Endothelial cell of umbilical vein (primary cell): ENCODE results near the gene LRFN5. TPM values are rescaled to one million over a fixed set of nuclear protein-coding genes. Genes with fewer than 3 reads are reported as not detected.

ENCODE experiments used
- BruUV-seq: library from RNA; stranded (reverse); fragments of 400-500 nt; replicated peaks from 2 replicates; lab custom pipeline; 2021; lab: Mats Ljungman, UMichigan
- CTCF ChIA-PET: fragments of 300-600, 350-600 bp; sonication (Branson Sonifier 250); formaldehyde crosslinking; loops from one replicate; lab custom pipeline; 2021; ENCODE audit warnings: antibody characterized with exemption, inconsistent platforms; lab: Charles Lee
- POLR2A ChIA-PET: fragments of 300-600, 350-600 bp; sonication (Branson Sonifier 250); formaldehyde crosslinking; loops from one replicate; lab custom pipeline; 2021; ENCODE audit warnings: antibody characterized with exemption, inconsistent platforms; lab: Charles Lee
- DNase-seq: peaks from one replicate; pipeline ENCODE4 v3.0.0-alpha.2; 2011; ENCODE audit warnings: low read depth, low spot score
- FAIRE-seq: peaks from 2 replicates; lab custom pipeline; 2011; peaks lifted over from hg19 to GRCh38; lab: Jason Lieb, UNC
- H2AFZ ChIP-seq: 2 replicates; pipeline ENCODE4 v1.6.0; 2012; ENCODE audit warnings: low read depth, low read length, control low read depth, inconsistent platforms
- H3K27ac ChIP-seq: 2 replicates; pipeline ENCODE4 v1.5.1; 2011; ENCODE audit warnings: low read depth, mild to moderate bottlenecking, control low read depth, low read length, moderate library complexity; ENCODE audit not compliant: insufficient read depth
- H3K27me3 ChIP-seq, 2 experiments: 2 replicates each; pipeline versions ENCODE4 v1.6.0 to v1.6.1; 2011; ENCODE audit warnings: low read length in 2 of 2, mixed read lengths in 1 of 2; ENCODE audit not compliant: control insufficient read depth in 2 of 2, insufficient read depth in 2 of 2
- H3K36me3 ChIP-seq, 2 experiments: 2 replicates in 1 of 2; 3 replicates in 1 of 2; pipeline ENCODE4 v1.5.1; 2011; ENCODE audit warnings: low read length in 2 of 2, mild to moderate bottlenecking in 1 of 2, moderate library complexity in 1 of 2; ENCODE audit not compliant: control insufficient read depth in 2 of 2, insufficient read depth in 2 of 2; ENCODE audit errors: extremely low read depth in 1 of 2
- H3K4me1 ChIP-seq: 3 replicates; pipeline ENCODE4 v1.5.1; 2011; ENCODE audit warnings: mild to moderate bottlenecking, low read length; ENCODE audit not compliant: control insufficient read depth, insufficient read depth; ENCODE audit errors: extremely low read depth
- H3K4me2 ChIP-seq: 2 replicates; pipeline ENCODE4 v1.6.1; 2011; ENCODE audit warnings: low read length, control low read depth, mixed read lengths; ENCODE audit not compliant: insufficient read depth
- H3K4me3 ChIP-seq, 3 experiments: fragments of 200-600 bp in 1 of 3; sonication (generic), shearing (Covaris generic) in 1 of 3; replicated peaks in 1 of 3; 2 replicates each; pipeline ENCODE4 v1.5.1; 2011 to 2016; ENCODE audit warnings: control low read depth in 3 of 3, low read length in 3 of 3, mild to moderate bottlenecking in 2 of 3, inconsistent platforms in 1 of 3, low read depth in 1 of 3, moderate library complexity in 1 of 3; ENCODE audit not compliant: insufficient read depth in 1 of 3
- H3K79me2 ChIP-seq: 2 replicates; pipeline ENCODE4 v1.6.0; 2012; ENCODE audit warnings: low read length, inconsistent platforms; ENCODE audit not compliant: control insufficient read depth, insufficient read depth
- H3K9ac ChIP-seq: replicated peaks from 2 replicates; pipeline ENCODE3; 2011; ENCODE audit warnings: low read length, control low read depth; ENCODE audit not compliant: insufficient read depth; ENCODE audit errors: extremely low read depth
- H3K9me1 ChIP-seq: replicated peaks from 3 replicates; pipeline ENCODE4 v1.6.0; 2011; ENCODE audit warnings: mild to moderate bottlenecking, low read length; ENCODE audit not compliant: control insufficient read depth, insufficient read depth; ENCODE audit errors: extremely low read depth
- H3K9me3 ChIP-seq: replicated peaks from 2 replicates; pipeline ENCODE4 v1.5.1; 2012; ENCODE audit warnings: low read length, inconsistent platforms; ENCODE audit not compliant: control insufficient read depth, insufficient read depth
- H4K20me1 ChIP-seq: replicated peaks from 2 replicates; pipeline ENCODE3; 2011; ENCODE audit warnings: mild to moderate bottlenecking, low read length; ENCODE audit not compliant: control insufficient read depth, insufficient read depth; ENCODE audit errors: extremely low read depth
- FOS ChIP-seq: IDR thresholded peaks from 2 replicates; pipeline ENCODE4 v1.6.1; 2011; ENCODE audit warnings: mild to moderate bottlenecking, low read length, moderate library complexity, borderline replicate concordance; ENCODE audit not compliant: insufficient read depth
- GATA2 ChIP-seq: IDR thresholded peaks from 2 replicates; pipeline ENCODE4 v1.7.0; 2011; ENCODE audit warnings: low read depth, mild to moderate bottlenecking, moderate library complexity, mixed read lengths, low read length; ENCODE audit not compliant: insufficient read length, insufficient read depth
- JUN ChIP-seq: IDR thresholded peaks from 2 replicates; pipeline ENCODE4 v1.6.1; 2011; ENCODE audit warnings: borderline replicate concordance, low read depth; ENCODE audit not compliant: insufficient read length, insufficient read depth
- POLR2AphosphoS5 ChIP-seq: IDR thresholded peaks from 2 replicates; pipeline ENCODE4 v1.6.1; 2012; ENCODE audit warnings: low read depth, mild to moderate bottlenecking, control low read depth, low read length, moderate library complexity; ENCODE audit not compliant: insufficient read depth
- dilution Hi-C: fragments of 300-500 bp; cut with MboI; formaldehyde crosslinking; loops from one replicate; pipeline ENCODE4 v1.15.0; 2019; ENCODE audit warnings: low sequenced_read_pairs; ENCODE audit not compliant: extremely low pct_ligation_motif_present
- intact Hi-C: fragments of 100-400 bp; cut with micrococcal nuclease; formaldehyde crosslinking; loops from one replicate; pipeline ENCODE4 v1.10.0; 2022
- polyA plus RNA-seq, 4 experiments: library from polyadenylated mRNA; depleted of rRNA in 3 of 4; stranded (reverse) in 3 of 4; unstranded in 1 of 4; fragments of >200 nt; gene quantifications; 2 replicates each; pipeline versions ENCODE4 v1.2.1 to v1.2.3, GENCODE V29; 2011 to 2012; ENCODE audit warnings: missing spikeins in 1 of 4
- total RNA-seq: library from RNA; stranded (reverse); gene quantifications from 2 replicates; pipeline ENCODE4 v1.2.3, GENCODE V29; 2021
- TF ChIP-seq, protein P1 (sequence below): IDR thresholded peaks from 2 replicates; pipeline ENCODE4 v1.6.1; 2011; ENCODE audit not compliant: insufficient read depth, insufficient read length
- TF ChIP-seq, protein P2 (sequence below), 2 donors: IDR thresholded peaks; 1 replicate in 1 of 2; 2 replicates in 1 of 2; pipeline ENCODE4 v1.5.1; 2011; ENCODE audit warnings: low read length in 2 of 2, mild to moderate bottlenecking in 2 of 2, moderate library complexity in 2 of 2, control low read depth in 1 of 2, inconsistent platforms in 1 of 2, low read depth in 1 of 2; ENCODE audit not compliant: insufficient read depth in 1 of 2; ENCODE audit errors: extremely low read depth in 1 of 2

Gene LRFN5
- total and polyA plus RNA-seq, 2 donors (not counting 3 experiments of a cell fraction or from before 2014, with no cell fraction given), result not detected

DNA sequence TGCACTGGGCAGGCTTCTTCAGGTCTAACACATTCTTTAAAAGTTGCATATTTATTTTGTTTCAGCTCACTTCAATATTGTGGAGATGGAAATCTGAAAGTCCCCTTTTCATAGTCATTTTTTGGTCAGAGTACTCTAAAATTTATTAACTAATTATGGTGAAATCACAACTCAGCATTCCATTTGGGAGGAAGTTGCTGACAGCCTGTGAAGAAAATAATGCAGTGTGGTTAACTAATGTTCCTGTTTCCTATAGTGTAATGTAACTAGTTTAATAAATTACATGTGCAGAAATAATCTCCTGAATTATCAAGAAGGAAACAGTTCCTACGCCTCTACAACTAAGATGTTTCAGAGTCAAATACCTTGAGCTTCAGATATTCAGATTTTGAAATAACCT lies 17.1 kb downstream of the LRFN5 start:
- H3K9me3 ChIP-seq, result no peaks in the 10 kb centered on the region
- no peak overlapping the region for H3K27ac ChIP-seq
- no peaks in the 10 kb centered on the region for H3K36me3 ChIP-seq
- CTCF ChIA-PET, result interaction anchor here (3.3 kb wide), 1 partner anchor 23 kb away, joined by 11 read pairs; no protein-coding TSS in a partner anchor
- no peaks in the 10 kb centered on the region for H3K27me3 ChIP-seq
- H4K20me1 ChIP-seq, result no peaks in the 10 kb centered on the region
- H3K4me1 ChIP-seq, result no peaks in the 10 kb centered on the region
- H3K79me2 ChIP-seq, result no peaks in the 10 kb centered on the region
- no peak overlapping the region for H2AFZ ChIP-seq
- no peak for FAIRE-seq
- H3K9me1 ChIP-seq, result no peaks in the 10 kb centered on the region
- intact Hi-C loops, result no loop called here
- dilution Hi-C loops, result no loop called here
- POLR2A ChIA-PET, result no interaction called here
- no peak for DNase-seq
- BruUV-seq, result no TSS peak
- no peak overlapping the region for H3K4me3 ChIP-seq
- H3K4me2 ChIP-seq, result no peak overlapping the region
- TF ChIP-seq POLR2AphosphoS5 (no peak), GATA2 (no peak), FOS (no peak), JUN (no peak)
- TF ChIP-seq, protein P1, sequence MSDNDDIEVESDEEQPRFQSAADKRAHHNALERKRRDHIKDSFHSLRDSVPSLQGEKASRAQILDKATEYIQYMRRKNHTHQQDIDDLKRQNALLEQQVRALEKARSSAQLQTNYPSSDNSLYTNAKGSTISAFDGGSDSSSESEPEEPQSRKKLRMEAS, result no peak
- TF ChIP-seq, protein P2, sequence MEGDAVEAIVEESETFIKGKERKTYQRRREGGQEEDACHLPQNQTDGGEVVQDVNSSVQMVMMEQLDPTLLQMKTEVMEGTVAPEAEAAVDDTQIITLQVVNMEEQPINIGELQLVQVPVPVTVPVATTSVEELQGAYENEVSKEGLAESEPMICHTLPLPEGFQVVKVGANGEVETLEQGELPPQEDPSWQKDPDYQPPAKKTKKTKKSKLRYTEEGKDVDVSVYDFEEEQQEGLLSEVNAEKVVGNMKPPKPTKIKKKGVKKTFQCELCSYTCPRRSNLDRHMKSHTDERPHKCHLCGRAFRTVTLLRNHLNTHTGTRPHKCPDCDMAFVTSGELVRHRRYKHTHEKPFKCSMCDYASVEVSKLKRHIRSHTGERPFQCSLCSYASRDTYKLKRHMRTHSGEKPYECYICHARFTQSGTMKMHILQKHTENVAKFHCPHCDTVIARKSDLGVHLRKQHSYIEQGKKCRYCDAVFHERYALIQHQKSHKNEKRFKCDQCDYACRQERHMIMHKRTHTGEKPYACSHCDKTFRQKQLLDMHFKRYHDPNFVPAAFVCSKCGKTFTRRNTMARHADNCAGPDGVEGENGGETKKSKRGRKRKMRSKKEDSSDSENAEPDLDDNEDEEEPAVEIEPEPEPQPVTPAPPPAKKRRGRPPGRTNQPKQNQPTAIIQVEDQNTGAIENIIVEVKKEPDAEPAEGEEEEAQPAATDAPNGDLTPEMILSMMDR (IDR thresholded peaks at IDR 0.05; ENCODE audit: extremely low read depth in 1 of 2, insufficient read depth in 1 of 2, low read depth in 1 of 2, low read length in 2 of 2), result no peak
- no peak overlapping the region for H3K9ac ChIP-seq
